Common myeloid progenitor, CD34-positive (primary cell): ENCODE results near the gene ALDH1A3.

Experiments used
- CTCF ChIA-PET: fragments of 350-600 bp; sonication (Branson Sonifier 250); formaldehyde crosslinking; loops from one replicate; lab custom pipeline; 2021; ENCODE audit warnings: antibody characterized with exemption; lab: Charles Lee
- POLR2A ChIA-PET: fragments of 350-600 bp; sonication (Branson Sonifier 250); formaldehyde crosslinking; loops from one replicate; lab custom pipeline; 2021; ENCODE audit warnings: antibody characterized with exemption; lab: Charles Lee
- DNase-seq, 3 donors: peaks; one replicate each; pipeline versions ENCODE4 v3.0.0 to v3.0.0-alpha.2; 2013
- H3K27ac ChIP-seq, 2 experiments: 1 replicate in 1 of 2; 2 replicates in 1 of 2; pipeline ENCODE4 v1.7.0; 2013; ENCODE audit warnings: inconsistent platforms in 2 of 2, low read length in 2 of 2, mild to moderate bottlenecking in 2 of 2, low read depth in 1 of 2, moderate library complexity in 1 of 2; ENCODE audit not compliant: severe bottlenecking in 2 of 2, insufficient read depth in 1 of 2, poor library complexity in 1 of 2
- H3K27me3 ChIP-seq, 5 experiments: replicated peaks in 2 of 5; 1 replicate in 3 of 5; 2 replicates in 2 of 5; pipeline versions ENCODE4 v1.6.1 to v1.7.0; 2013; ENCODE audit warnings: low read length in 4 of 5, mild to moderate bottlenecking in 2 of 5, moderate library complexity in 2 of 5, inconsistent platforms in 1 of 5; ENCODE audit not compliant: insufficient read depth in 5 of 5, control insufficient read depth in 4 of 5
- H3K36me3 ChIP-seq, 4 experiments: 1 replicate in 2 of 4; 2 replicates in 2 of 4; pipeline versions ENCODE4 v1.6.1 to v1.7.0; 2013; ENCODE audit warnings: low read length in 3 of 4, control low read depth in 1 of 4, mild to moderate bottlenecking in 1 of 4; ENCODE audit not compliant: control insufficient read depth in 4 of 4, insufficient read depth in 4 of 4
- H3K4me1 ChIP-seq, 4 experiments: 1 replicate in 3 of 4; 2 replicates in 1 of 4; pipeline versions ENCODE4 v1.6.1 to v1.7.1; 2013; ENCODE audit warnings: low read length in 3 of 4, mild to moderate bottlenecking in 3 of 4, control low read depth in 1 of 4, inconsistent platforms in 1 of 4, moderate library complexity in 1 of 4; ENCODE audit not compliant: control insufficient read depth in 4 of 4, insufficient read depth in 4 of 4; ENCODE audit errors: control extremely low read depth in 1 of 4
- H3K4me3 ChIP-seq, 7 experiments: 1 replicate in 4 of 7; 2 replicates in 3 of 7; pipeline versions ENCODE4 v1.5.1 to v1.7.0; 2013; ENCODE audit warnings: mild to moderate bottlenecking in 7 of 7, low read length in 6 of 7, moderate library complexity in 6 of 7, inconsistent platforms in 2 of 7, low read depth in 2 of 7, control low read depth in 1 of 7; ENCODE audit not compliant: insufficient read depth in 4 of 7, control insufficient read depth in 1 of 7; ENCODE audit errors: extremely low read depth in 1 of 7
- H3K9me3 ChIP-seq, 5 experiments: 1 replicate in 4 of 5; 2 replicates in 1 of 5; pipeline versions ENCODE4 v1.6.1 to v1.7.1; 2013; ENCODE audit warnings: low read length in 4 of 5, mild to moderate bottlenecking in 2 of 5, inconsistent platforms in 1 of 5, low read depth in 1 of 5, moderate library complexity in 1 of 5; ENCODE audit not compliant: control insufficient read depth in 4 of 5, insufficient read depth in 2 of 5; ENCODE audit errors: control extremely low read depth in 1 of 5
- WGBS: methylation state at CpG from one replicate; pipeline ENCODE4 v1.1.5; 2013; ENCODE audit not compliant: insufficient coverage; 5-methylcytosine and 5-hydroxymethylcytosine counted together

ALDH1A3 gene

GRCh38 chr15:100895721-100896120, 16.1 kb downstream of the ALDH1A3 start:
- POLR2A ChIA-PET = no interaction called here
- no peaks in the 10 kb centered on the region for H3K9me3 ChIP-seq
- H3K4me1 ChIP-seq = peaks cover 0 to 9% (median 4%) of the 10 kb centered on the region in 4 experiments
- H3K27ac ChIP-seq = no peak overlapping the region
- 98% methylated on average over 9 of the region's 13 CpGs for WGBS
- no peak overlapping the region for H3K4me3 ChIP-seq
- no peak for DNase-seq
- H3K36me3 ChIP-seq = no peaks in the 10 kb centered on the region
- peaks cover 0 to 33% (median 10%) of the 10 kb centered on the region in 5 experiments for H3K27me3 ChIP-seq
- CTCF ChIA-PET = interaction anchor here (0.7 kb wide), 1 partner anchor 13 kb away, joined by 3 read pairs; no protein-coding TSS in a partner anchor

- Histone ChIP-seq H3K27ac (no peak overlapping the region), H3K9me3 (no peaks in the 10 kb centered on the region), H3K27me3 (peaks cover 0 to 16% (median 3%) of the 10 kb centered on the region in 5 experiments), H3K4me3 (no peak overlapping the region), H3K4me1 (peaks cover 0 to 7% (median 4%) of the 10 kb centered on the region in 4 experiments), H3K36me3 (no peaks in the 10 kb centered on the region)
- ChIA-PET CTCF (no interaction called here), POLR2A (no interaction called here)
- WGBS = 94% methylated on average over 21 of the region's 26 CpGs
- no peak for DNase-seq
These were observed 17.9 kb downstream of the ALDH1A3 start for GRCh38 chr15:100897221-100898151.

GRCh38 chr15:100898152-100898490, 18.5 kb downstream of the ALDH1A3 start:
- peaks cover 0 to 11% (median 8%) of the 10 kb centered on the region in 4 experiments for H3K4me1 ChIP-seq
- H3K36me3 ChIP-seq = no peaks in the 10 kb centered on the region
- no peak overlapping the region for H3K4me3 ChIP-seq
- WGBS = 98% methylated on average over 8 of the region's 9 CpGs
- POLR2A ChIA-PET = no interaction called here
- no peaks in the 10 kb centered on the region for H3K9me3 ChIP-seq
- CTCF ChIA-PET = interaction anchor here (1.3 to 1.5 kb wide), 2 partner anchors 14 to 20 kb away, joined by 3 to 6 read pairs; no protein-coding TSS in a partner anchor
- H3K27ac ChIP-seq = no peak overlapping the region
- peaks cover 0 to 10% (median 2%) of the 10 kb centered on the region in 5 experiments for H3K27me3 ChIP-seq
- DNase-seq = no peak

- H3K27me3 ChIP-seq = peaks cover 0 to 4% (median 0%) of the 10 kb centered on the region in 5 experiments
- H3K9me3 ChIP-seq = no peaks in the 10 kb centered on the region
- WGBS = 91% methylated on average over 9 of the region's 11 CpGs
- H3K27ac ChIP-seq = no peak overlapping the region
- no peak overlapping the region for H3K4me3 ChIP-seq
- no peaks in the 10 kb centered on the region for H3K36me3 ChIP-seq
- no peak for DNase-seq
- ChIA-PET CTCF (interaction anchor here (1.3 to 1.5 kb wide), 2 partner anchors 15 to 19 kb away, joined by 3 to 6 read pairs; no protein-coding TSS in a partner anchor), POLR2A (interaction anchor here (0.6 kb wide), 1 partner anchor 12 kb away, joined by 3 read pairs; no protein-coding TSS in a partner anchor)
- H3K4me1 ChIP-seq = peaks cover 0 to 11% (median 8%) of the 10 kb centered on the region in 4 experiments
These were observed 19.2 kb downstream of the ALDH1A3 start for GRCh38 chr15:100898661-100899462.

- H3K36me3 ChIP-seq = no peaks in the 10 kb centered on the region
- peaks cover 0 to 11% (median 8%) of the 10 kb centered on the region in 4 experiments for H3K4me1 ChIP-seq
- H3K4me3 ChIP-seq = no peak overlapping the region
- POLR2A ChIA-PET = interaction anchor here (0.6 kb wide), 1 partner anchor 11 kb away, joined by 3 read pairs; no protein-coding TSS in a partner anchor
- DNase-seq = no peak
- 73% methylated on average over 5 of the region's 5 CpGs for WGBS
- peaks cover 0 to under 1% (median 0%) of the 10 kb centered on the region in 5 experiments for H3K27me3 ChIP-seq
- H3K27ac ChIP-seq = no peak overlapping the region
- H3K9me3 ChIP-seq = no peaks in the 10 kb centered on the region
- CTCF ChIA-PET = interaction anchor here (1.5 kb wide), 1 partner anchor 18 kb away, joined by 6 read pairs; no protein-coding TSS in a partner anchor
These were observed 20.0 kb downstream of the ALDH1A3 start for GRCh38 chr15:100899601-100900000.

- Histone ChIP-seq H3K9me3 (no peaks in the 10 kb centered on the region), H3K4me3 (no peak overlapping the region), H3K36me3 (no peaks in the 10 kb centered on the region), H3K27ac (no peak overlapping the region), H3K4me1 (peaks cover 0 to 11% (median 8%) of the 10 kb centered on the region in 4 experiments), H3K27me3 (no peaks in the 10 kb centered on the region)
- POLR2A ChIA-PET = no interaction called here
- no peak for DNase-seq
- 98% methylated on average over 11 of the region's 13 CpGs for WGBS
- CTCF ChIA-PET = no interaction called here
These were observed 20.6 kb downstream of the ALDH1A3 start for GRCh38 chr15:100900136-100900794.
